Right lobe of liver (tissue), 4 donors: Measurements from ENCODE around the gene RAB13.
"Not testable (repeated sequence)": the region's sequence is repeated elsewhere in the genome, so short reads cannot be mapped to it uniquely, and the experiment has no call there.

ENCODE experiments used
- CTCF ChIP-seq, 4 donors: fragments of 200-600 bp in 3 of 4; fragments of 450-650 bp in 1 of 4; IDR thresholded peaks; one replicate each; pipeline versions ENCODE4 v1.5.1 to v1.8.0; 2016 to 2022; ENCODE audit warnings: antibody characterized with exemption in 4 of 4, mild to moderate bottlenecking in 2 of 4
- POLR2A ChIP-seq: fragments of 450-650 bp; IDR thresholded peaks from one replicate; pipeline ENCODE4 v1.6.1; 2017; ENCODE audit warnings: antibody characterized with exemption, mild to moderate bottlenecking
- donor health status: DM: no; HTN: no; CAD: no.
- donor health status: DM: no; HTN: no; CAD: no.
- donor health status: DM: no; HTN: yes; CAD: no.

- TF ChIP-seq POLR2A; CTCF (IDR thresholded peaks at IDR 0.05): not testable (repeated sequence)
These were observed 10.7 kb upstream of the RAB13 start for GRCh38 chr1:153996882-153997281.
